Activated T-cell treated with anti-CD3 and anti-CD28 coated beads for 24 hours (primary cell): ENCODE results near the gene LHPP.
"Not testable (repeated sequence)": the region's sequence is repeated elsewhere in the genome, so short reads cannot be mapped to it uniquely, and the experiment has no call there.

Experiments
- DNase-seq: peaks from one replicate; pipeline ENCODE4 v3.0.0-alpha.2; 2020; ENCODE audit warnings: low read depth

Gene LHPP

DNA sequence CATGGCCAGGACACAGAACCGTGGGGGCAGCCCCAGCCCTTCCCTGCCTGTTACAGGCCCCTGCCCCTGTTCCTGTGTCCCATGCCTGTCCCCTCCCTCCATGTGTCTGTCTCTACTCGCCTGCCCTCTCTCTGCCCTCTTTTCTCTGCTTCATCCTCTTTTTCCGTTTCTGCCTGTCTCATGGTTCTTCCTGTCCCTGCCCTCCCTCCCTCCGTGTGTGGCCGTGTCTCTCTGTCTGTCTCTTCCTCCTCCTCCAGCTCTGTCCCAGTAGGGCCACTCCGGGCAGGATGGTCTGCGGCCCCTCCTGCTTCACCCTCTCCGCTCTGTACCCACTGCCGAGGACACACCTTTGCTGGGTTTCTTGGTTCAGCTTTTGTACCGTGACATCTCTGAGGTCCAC is 145.2 kb downstream of the LHPP start:
- no peak for DNase-seq

DNA sequence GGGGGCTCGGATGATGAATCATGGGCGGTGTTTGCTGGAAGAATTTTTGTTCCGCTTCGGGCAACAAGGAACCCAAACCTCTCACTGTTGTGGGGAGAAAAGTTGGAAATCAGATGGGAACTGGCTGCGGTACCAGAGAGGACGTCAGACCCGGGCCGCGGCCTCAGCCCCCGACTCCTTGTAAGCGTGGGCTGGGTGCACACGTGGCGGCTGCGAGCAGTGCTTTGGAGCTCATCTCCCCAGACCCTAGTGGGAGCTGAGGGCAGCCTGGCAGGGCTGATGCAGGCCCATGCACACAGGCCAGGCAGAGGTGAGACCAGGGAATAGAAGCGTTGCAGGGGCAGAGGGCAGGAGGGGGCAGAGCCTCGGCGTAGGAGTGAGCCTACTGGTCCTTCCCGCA is 146.1 kb downstream of the LHPP start:
- no peak for DNase-seq

DNA sequence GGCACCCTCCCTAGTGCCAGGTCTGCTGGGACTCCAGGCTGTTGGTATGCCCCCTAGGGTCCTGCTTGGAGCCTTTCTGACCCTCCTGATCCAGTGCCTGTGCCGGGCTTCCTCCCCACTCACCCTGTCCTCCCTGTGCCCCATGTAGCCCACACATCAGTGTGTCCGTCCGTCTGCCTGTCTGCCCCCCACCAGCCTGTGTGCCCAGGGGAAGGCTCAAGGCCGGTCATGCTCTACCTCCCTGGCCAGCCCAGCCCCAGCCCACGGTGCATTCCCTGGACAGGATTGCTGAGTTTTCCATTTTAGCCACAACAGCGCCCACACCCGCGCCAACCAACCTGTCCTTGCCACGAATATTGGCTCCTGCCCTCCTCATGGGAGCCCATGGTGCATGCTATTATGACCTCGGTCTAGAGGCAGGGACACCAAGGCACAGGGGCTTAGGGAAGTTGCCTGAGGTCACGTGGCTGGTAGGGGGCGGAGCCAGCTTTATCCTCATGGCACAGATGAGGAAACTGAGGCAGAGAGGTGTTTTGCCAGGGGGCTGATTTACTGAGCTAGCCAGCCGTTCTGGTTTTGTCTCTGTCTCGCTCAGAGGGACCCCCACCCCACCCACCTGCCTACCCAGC is 146.6 kb downstream of the LHPP start:
- no peak for DNase-seq

DNA sequence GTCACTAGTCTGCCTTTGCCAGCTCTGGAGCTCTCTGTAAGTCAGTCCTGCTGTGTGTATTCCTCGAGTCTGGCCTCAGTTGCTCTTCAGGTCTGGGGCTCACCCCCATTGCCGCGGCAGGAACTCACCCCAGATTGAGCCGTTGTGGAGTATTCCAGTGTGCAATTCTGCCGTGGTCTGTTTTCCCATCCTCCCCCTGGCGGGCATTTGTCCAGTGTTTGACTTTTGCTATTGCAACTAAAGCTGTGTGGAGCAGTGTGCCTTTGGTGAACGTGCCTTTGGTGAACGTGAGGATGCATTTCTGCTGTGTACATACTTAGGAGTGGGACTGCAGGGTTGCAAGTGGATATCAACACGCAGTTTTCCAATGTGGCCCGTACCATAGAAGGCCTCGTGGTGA is 148.1 kb downstream of the LHPP start:
- DNase-seq: no peak

DNA sequence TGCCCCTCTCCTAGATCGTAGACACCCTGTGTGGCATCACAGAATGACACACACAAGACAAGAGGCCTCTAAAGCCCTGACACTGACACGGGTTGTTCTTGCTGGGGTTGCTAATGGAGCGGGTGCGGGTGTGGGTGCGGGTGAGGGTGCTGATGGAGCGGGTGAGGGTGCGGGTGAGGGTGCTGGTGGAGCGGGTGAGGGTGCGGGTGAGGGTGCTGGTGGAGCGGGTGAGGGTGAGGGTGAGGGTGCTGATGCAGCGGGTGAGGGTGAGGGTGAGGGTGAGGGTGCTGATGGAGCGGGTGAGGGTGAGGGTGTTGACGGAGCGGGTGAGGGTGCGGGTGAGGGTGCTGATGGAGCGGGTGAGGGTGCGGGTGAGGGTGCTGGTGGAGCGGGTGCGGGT is 148.6 kb downstream of the LHPP start:
- not testable (repeated sequence) for DNase-seq

DNA sequence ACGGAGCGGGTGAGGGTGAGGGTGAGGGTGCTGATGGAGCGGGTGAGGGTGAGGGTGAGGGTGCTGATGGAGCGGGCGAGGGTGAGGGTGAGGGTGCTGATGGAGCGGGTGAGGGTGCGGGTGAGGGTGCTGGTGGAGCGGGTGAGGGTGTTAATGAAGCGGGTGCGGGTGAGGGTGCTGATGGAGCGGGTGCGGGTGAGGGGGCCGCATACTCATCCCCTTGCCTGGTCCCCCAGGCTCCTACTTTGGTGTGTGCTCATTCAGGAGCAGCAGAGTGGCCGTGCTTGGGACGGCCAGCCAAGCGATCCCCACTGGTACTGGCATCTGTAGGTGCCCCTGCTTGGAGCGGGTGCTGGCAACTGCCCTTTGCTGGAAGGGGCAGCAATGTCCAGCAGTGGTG is 149.2 kb downstream of the LHPP start:
- DNase-seq: not testable (repeated sequence)

DNA sequence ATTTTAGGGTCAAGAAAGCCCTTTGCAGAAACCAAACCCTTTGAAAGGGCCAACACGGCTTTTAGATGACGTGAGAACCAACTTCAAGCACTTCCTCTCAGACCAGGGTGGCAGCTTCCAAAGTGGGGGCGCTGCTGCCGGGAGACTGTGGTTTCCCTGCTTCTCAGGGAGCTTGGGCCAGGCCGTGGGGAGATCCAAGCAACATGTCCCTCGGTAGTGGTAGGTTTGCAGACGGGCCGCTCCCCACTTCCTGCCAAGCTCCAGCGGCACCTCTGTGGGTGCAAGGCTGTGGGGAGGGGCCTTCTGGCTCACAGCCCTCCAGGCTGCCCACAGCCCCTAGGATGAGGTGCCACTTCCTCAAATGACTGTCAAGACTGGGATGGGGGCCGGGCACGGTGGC is 150.1 kb downstream of the LHPP start:
- no peak for DNase-seq

DNA sequence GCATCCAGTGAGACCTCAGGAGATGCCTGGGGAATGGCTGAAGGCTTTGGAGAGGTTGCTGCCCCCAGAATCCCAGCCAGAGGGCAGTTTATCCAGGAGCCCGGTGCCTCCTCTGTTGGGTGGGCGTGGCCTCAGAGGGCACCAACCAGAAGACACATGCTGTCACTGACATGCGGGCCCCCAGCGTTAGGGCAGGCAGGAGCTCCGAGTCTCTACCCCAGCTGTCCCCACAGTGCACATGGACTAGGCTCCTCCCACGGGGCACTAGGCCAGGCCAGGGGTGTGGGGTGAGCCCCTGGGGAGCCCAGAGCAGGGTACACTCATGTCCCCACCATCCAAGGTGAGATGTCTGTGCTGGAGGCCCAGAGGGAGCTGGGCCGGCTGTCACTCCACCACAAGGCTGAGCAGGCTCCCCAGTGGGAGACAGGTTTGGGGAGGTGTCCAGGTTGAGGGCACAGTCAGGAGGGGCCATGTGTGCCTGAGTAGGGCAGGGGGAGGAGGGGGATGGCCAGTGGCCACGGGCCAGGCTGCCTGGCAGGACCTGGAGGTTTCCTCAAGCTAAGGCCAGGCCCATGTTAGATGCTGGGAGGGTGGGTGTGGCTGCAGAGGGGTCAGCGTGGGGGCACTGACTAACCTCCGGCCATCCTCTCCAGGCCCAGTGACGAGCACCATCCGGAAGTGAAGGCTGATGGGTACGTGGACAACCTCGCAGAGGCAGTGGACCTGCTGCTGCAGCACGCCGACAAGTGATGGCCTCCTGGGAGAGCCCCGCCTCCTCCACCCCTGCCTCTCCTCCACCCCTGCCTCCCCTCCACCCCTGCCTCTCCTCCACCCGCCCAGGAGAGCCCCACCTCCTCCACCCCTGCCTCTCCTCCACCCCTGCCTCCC is 151.2 kb downstream of the LHPP start:
- DNase-seq: no peak

DNA sequence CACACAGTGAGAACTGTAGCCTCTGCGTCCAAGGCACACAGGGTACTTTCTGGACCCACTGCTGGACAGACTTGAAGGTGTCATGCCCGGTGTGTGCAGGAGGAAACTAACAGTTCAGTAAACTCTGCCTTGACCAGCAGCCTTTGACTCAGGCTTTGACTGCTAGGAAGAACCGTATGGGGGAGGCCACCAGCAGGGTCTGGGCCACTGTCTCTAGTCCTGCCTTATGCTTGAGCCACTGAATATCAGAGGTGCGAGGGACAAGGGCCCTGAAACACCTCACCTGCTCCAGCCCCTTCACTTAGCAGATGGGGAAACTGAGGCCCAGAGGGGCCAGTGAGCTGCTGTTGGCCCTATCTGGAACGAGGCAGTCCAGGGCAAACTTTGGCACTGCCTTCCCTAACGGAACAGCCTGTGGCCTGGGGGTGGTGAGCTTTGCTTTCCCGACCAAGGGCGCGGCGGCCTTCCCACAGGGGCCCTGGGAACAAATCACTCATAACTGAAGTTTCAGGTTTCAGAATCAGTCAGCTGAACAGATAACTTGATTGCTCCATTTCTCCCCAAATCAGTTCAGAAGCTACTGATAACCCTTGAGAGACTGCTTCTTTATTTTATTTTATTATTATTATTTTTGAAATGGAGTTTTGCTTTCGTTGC is 152.5 kb downstream of the LHPP start:
- peak; percentile 48 for DNase-seq

DNA sequence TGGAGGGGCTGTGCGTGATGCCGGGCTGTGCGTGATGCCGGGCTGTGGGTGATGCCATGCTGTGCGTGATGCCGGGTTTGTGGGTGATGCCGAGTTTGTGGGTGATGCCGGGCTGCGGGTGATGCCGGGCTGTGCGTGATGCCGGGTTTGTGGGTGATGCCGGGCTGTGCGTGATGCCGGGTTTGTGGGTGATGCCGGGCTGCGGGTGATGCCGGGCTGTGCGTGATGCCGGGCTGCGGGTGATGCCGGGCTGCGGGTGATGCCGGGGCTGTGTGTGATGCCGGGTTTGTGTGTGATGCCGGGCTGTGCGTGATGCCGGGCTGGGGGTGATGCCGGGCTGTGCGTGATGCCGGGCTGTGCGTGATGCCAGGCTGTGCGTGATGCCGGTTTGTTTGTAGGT is 153.6 kb downstream of the LHPP start:
- DNase-seq: no peak

DNA sequence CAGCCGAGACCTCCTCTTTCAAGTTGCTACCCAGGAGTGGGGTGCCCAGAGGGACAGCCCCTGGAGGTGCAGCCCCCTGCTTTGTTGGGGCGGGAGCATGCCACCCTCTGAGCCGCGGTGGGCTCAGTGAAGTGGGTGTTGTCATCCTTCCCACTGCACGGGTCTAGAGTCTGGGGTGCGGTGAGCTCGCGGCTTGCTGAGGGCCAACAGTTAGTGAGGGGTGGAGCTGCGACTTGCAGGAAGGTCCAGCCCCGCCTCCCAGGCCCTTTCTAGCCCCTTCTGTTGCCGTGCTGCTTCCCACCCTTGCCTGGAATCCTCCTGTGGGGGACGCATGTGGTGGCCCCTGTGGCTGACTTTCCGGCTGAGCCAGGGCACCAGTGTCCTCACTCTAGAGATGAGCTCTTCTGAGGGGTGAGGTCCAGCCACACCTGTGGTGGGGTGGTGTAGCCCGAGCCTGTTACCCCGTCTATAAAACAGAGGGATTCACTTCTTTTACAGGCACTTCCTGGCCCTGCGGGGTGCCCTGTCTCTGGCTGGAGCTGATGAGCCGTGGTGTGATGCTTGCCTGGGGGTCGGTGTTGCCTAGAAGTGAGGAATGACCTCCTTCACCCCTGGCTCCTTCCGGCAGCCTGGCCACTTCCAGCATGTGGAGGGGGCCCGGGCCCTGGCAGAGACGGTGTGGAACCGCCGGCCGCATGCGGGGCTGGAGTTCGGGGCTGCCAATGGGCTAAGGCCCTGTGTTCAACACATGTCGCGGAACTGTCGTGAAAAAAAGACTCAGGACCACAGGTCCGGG is 154.6 kb downstream of the LHPP start:
- no peak for DNase-seq

DNA sequence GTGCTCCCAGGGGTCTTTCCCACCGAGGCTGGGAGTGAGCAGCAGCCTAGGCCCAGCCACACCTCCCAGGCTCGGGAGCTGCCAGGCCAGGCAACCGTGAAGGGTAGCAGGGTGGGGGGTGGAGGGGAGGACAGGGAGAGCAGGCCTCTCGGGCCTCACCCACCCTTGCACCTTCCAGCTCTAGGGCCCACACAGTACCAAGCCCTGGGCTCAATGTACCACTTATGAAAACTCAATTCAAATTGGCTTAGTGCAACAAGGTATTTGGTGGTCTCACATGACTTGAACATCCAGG is 155.2 kb downstream of the LHPP start:
- no peak for DNase-seq

DNA sequence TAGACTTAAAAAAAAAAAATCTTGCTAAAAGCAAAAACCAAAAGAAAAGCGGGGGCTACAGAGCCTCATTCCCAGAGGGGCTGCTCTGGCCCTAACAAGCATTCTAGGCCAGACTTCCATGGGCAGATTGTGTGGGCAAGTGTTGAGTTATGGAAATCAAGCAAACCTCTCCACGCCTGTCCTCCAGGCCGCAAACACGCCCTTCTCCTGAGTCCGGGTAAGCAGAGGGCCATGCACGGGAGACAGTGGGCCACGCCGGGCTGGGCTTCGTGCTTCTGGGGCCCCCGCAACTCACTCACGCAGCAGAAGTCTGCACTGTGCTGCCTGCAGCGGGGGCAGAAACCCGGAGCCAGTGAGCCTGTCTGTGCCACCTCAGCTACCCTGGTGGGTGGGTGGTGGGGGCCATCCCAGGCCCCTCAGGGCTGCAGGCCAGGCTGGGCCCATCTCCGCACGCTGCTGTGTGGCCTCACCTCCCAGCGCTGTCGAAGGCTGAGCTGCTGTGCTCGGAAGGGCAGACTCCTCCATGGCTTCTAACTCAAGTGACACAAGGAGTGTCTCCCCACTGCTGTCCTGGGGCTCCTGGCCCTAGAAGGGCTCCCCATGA is 156.9 kb downstream of the LHPP start:
- DNase-seq: no peak

DNA sequence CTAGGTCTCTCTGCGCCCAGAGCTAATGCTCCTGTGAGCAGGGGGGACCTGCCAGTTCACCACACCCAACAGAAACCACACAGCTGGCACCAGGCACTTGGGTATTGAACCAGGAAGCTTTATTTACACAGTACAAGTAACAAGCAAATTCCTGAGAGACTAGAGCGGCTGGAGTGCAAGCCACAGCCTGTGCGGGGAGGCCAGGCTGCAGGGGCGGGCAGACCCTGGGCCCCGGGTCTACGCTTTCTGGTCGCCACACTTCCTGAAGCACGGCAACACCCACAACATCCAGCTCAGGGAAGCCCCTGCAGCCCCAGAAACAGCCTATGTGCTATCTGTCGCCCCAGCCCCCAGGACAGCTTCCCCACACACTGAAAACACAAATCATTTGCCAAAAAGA is 157.6 kb downstream of the LHPP start:
- no peak for DNase-seq

DNA sequence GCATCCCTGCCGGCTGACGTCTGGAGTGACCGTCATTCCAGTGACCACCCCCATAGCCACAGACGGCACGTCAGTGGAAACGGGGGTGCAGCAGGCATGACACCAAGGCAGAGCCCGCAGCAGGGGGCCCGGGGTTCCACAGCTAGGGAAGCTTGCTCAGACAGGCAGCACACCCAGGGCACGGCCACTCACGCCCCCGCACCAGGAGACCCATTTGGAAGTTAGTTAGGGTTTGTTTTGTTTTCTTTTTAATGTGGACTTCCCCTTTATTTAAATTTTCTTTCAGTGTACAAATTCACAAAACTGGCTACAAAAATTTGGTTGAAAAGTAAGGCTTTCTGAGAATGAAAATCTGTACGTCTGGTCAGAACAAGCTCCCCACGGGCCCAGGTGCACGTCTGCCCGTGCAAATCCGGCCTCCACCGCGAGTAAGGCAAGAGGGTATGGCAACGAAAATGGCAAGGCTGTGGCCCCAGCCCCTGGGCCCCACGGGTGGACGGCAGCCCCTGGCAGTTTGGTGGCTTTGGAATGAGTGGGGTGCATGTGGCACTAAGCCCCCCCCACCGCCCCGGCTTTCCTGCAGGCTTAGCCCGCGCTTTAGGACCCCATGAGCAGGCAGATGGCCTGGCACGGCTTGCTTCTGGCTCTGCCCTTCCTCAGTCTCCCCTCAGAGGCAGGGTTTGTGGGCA is 158.3 kb downstream of the LHPP start:
- no peak for DNase-seq

DNA sequence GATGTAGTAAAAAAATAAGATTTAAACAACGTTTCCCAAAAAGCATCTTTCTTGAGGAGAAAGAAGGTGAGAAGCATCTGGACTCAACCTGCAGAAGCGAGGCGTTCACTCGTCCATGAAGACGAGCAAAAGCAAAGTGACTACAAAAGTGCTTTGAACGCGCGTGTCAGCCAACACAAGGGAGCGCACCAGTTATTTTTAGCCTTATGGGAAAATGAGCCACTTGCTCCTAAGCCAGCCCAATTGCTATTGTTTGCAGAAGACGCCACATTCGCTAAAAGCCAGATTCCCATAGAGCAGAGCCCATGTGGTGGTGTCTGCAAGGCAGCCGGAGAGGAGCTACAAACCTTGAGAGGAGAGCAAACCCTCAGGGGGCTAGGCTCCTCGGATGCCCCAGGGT is 160.0 kb downstream of the LHPP start:
- DNase-seq: no peak

DNA sequence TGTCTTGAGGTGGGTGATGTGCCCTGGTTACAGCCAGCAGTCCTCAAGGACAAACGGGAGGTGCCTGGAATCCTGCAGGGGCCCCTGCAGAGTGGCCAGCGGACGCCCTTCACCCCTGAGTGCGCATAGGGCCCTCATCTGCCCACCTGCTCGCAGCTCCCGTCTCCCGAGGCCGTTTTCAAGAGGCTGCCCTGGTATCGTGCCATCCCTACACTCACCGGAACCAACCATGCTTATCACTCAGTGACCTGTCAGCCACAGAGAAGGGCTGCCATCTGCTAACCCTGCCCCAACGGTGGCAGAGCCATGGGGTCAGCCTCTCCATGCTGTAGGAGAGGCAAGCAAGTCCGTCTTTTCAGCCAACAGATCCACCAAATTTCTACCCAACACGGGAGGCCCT is 160.5 kb downstream of the LHPP start:
- no peak for DNase-seq

DNA sequence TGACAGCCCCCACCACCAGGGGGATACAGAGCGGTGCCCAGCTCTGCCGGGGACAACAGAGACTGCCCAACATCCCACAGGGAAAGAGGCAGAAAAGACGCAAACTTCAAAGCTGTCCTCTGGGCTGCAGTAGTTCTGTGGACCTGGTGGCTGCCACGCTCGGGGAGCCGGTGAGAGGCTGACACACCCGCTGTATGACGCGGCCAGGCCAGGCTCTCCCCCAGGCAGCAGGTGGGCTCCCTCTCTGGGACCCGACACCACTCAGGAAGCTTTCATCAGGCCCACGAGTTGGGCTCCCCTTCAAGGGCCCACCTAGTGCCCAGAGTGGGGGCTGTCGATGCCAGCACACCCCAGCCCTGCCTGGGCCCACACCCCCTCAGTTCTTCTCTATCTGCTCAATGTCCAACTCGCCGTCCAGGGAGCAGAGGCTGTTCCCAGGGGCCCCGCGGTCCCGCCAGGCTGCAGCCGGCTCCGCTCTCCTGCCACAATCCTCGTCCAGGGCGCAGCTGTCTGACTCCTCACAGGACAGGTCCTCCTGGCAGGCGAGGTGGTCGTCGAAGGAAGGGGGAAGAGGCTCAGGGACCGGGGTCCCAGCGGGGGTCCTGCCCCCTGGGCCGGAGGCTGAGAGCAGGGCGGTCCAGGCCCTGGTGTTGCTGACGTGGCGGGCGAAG is 161.4 kb downstream of the LHPP start:
- DNase-seq: no peak

DNA sequence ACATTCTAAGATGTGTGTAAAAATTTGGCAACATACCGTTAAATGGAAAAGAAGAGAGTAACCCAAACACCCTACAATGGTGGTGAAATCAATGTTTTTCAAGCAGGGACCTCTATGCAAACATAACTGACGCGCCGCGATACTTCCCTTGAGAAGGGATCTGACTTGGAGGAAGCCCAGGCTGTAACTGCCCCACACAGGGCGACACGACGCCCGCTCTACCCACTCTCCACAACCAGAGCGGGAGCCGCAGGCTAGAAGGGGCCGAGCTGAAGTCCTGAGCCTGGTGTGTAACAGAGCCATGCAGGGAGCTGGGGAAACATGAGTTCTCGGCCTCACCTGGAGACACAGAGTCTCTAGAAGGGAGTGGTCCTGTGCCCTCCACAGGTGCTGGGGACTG is 162.4 kb downstream of the LHPP start:
- no peak for DNase-seq

DNA sequence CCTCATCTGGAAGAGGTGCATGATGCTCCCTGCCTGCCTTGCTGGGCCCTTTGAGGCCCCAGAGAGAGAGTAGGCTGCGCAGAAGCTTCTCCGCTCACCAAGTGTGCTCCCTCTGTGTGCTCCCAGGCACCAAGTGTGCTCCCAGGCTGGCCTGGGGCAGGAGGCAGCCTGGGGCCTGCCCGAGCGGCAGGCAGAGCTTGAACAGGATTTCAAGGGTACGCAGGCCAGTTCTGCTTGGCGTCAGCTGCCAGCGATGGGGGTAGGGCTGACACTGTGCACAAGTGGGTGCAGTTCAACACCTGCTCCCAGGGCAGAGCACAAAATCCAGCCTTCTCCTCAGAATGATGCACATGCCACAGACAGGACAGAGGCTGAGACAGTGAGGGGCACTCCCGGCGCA is 162.8 kb downstream of the LHPP start:
- no peak for DNase-seq

DNA sequence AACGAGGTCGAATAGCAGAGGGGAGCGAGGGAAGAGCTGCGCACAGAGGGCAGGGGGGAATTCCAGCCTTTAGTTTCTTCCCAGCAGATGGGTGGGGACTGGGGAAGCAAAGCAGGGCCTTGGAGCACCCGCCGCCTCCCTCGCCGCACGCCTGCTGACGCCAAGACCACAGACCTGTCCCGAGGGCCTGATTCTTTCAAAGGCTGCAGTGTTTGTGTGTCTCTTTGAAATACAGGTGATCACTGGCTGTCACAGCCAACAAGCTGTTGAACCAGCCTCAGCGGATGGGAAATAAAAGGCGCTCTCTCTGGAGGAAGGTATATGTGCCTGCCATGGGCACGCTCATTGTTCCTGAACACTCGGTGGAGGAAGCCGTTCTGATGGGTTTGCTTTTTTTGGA is 163.3 kb downstream of the LHPP start:
- no peak for DNase-seq
